H9 (cell line): ENCODE results near the gene CRAMP1. TPM values are rescaled to one million over a fixed set of nuclear protein-coding genes. Genes with fewer than 3 reads are reported as not detected.
"Not testable (repeated sequence)": the region's sequence is repeated elsewhere in the genome, so short reads cannot be mapped to it uniquely, and the experiment has no call there.

ENCODE experiments used
- DNase-seq: peaks from one replicate; pipeline ENCODE4 v3.0.0-alpha.2; 2017
- H2AFZ ChIP-seq: one replicate; pipeline ENCODE4 v1.6.1; 2013; ENCODE audit warnings: mild to moderate bottlenecking, low read length, control low read depth, moderate library complexity
- H2AK5ac ChIP-seq: 2 replicates; pipeline ENCODE4 v1.6.1; 2013; ENCODE audit warnings: low read length, control low read depth, mixed read lengths; ENCODE audit not compliant: insufficient read length
- H2BK120ac ChIP-seq: one replicate; pipeline ENCODE4 v1.6.1; 2013; ENCODE audit warnings: low read depth, mild to moderate bottlenecking, low read length, control low read depth, inconsistent platforms; ENCODE audit not compliant: poor library complexity, severe bottlenecking
- H2BK12ac ChIP-seq: 2 replicates; pipeline ENCODE4 v1.6.1; 2013; ENCODE audit warnings: low read length, control low read depth, mixed read lengths, low read depth; ENCODE audit not compliant: insufficient read length
- H2BK15ac ChIP-seq: 2 replicates; pipeline ENCODE4 v1.6.1; 2013; ENCODE audit warnings: low read depth, low read length, control low read depth
- H2BK20ac ChIP-seq: one replicate; pipeline ENCODE4 v1.6.1; 2013; ENCODE audit warnings: low read depth, mild to moderate bottlenecking, low read length, control low read depth, inconsistent platforms; ENCODE audit not compliant: poor library complexity, severe bottlenecking
- H2BK5ac ChIP-seq: 2 replicates; pipeline ENCODE4 v1.6.1; 2013; ENCODE audit warnings: low read length, control low read depth, mixed read lengths; ENCODE audit not compliant: insufficient read length
- H3K14ac ChIP-seq: 2 replicates; pipeline ENCODE4 v1.6.1; 2013; ENCODE audit warnings: low read length, control low read depth; ENCODE audit not compliant: insufficient read depth
- H3K18ac ChIP-seq: 2 replicates; pipeline ENCODE4 v1.6.1; 2013; ENCODE audit warnings: low read depth, mild to moderate bottlenecking, mixed read lengths, low read length, control low read depth; ENCODE audit not compliant: insufficient read length
- H3K23ac ChIP-seq: 2 replicates; pipeline ENCODE4 v1.6.1; 2013; ENCODE audit warnings: low read length, control low read depth, mixed read lengths, low read depth; ENCODE audit not compliant: insufficient read length
- H3K23me2 ChIP-seq: 2 replicates; pipeline ENCODE4 v1.6.1; 2013; ENCODE audit warnings: low read depth, mild to moderate bottlenecking, mixed read lengths, low read length, control low read depth; ENCODE audit not compliant: insufficient read length, poor library complexity, severe bottlenecking
- H3K27ac ChIP-seq: 2 replicates; pipeline ENCODE4 v1.5.1; 2013; ENCODE audit warnings: low read length, control low read depth, mixed read lengths, low read depth; ENCODE audit not compliant: insufficient read length
- H3K27me3 ChIP-seq: 2 replicates; pipeline ENCODE4 v1.6.1; 2013; ENCODE audit warnings: low read length, control low read depth, inconsistent platforms; ENCODE audit not compliant: insufficient read depth
- H3K4ac ChIP-seq: 2 replicates; pipeline ENCODE4 v1.6.1; 2013; ENCODE audit warnings: low read depth, mild to moderate bottlenecking, control low read depth, inconsistent platforms, low read length, moderate library complexity
- H3K4me1 ChIP-seq: 2 replicates; pipeline ENCODE4 v1.6.1; 2013; ENCODE audit warnings: low read length, control low read depth, inconsistent platforms; ENCODE audit not compliant: insufficient read depth
- H3K4me2 ChIP-seq: 2 replicates; pipeline ENCODE4 v1.6.1; 2013; ENCODE audit warnings: low read length, control low read depth, mixed read lengths; ENCODE audit not compliant: insufficient read length, insufficient read depth
- H3K56ac ChIP-seq: 2 replicates; pipeline ENCODE4 v1.6.1; 2013; ENCODE audit warnings: low read depth, mild to moderate bottlenecking, mixed read lengths, low read length, control low read depth; ENCODE audit not compliant: insufficient read length
- H3K79me1 ChIP-seq: 2 replicates; pipeline ENCODE4 v1.6.1; 2013; ENCODE audit warnings: low read depth, mild to moderate bottlenecking, moderate library complexity, low read length, control low read depth, inconsistent platforms; ENCODE audit not compliant: insufficient read depth, poor library complexity, severe bottlenecking
- H3K79me2 ChIP-seq: 2 replicates; pipeline ENCODE4 v1.6.1; 2013; ENCODE audit warnings: low read length, control low read depth, inconsistent platforms; ENCODE audit not compliant: insufficient read depth
- H3K9ac ChIP-seq: 2 replicates; pipeline ENCODE4 v1.6.1; 2013; ENCODE audit warnings: low read length, control low read depth, mixed read lengths; ENCODE audit not compliant: insufficient read length; ENCODE audit errors: extremely low read depth
- H3K9me3 ChIP-seq: one replicate; pipeline ENCODE4 v1.6.1; 2013; ENCODE audit warnings: low read depth, low read length, inconsistent platforms; ENCODE audit not compliant: control insufficient read depth
- H3T11ph ChIP-seq: one replicate; pipeline ENCODE4 v1.6.1; 2013; ENCODE audit warnings: mild to moderate bottlenecking, low read length, control low read depth, inconsistent platforms
- H4K20me1 ChIP-seq: one replicate; pipeline ENCODE4 v1.6.1; 2013; ENCODE audit not compliant: control insufficient read depth, insufficient read length, insufficient read depth
- H4K5ac ChIP-seq: 2 replicates; pipeline ENCODE4 v1.6.1; 2013; ENCODE audit warnings: low read depth, mild to moderate bottlenecking, mixed read lengths, low read length, control low read depth; ENCODE audit not compliant: insufficient read length
- H4K8ac ChIP-seq: replicated peaks from 2 replicates; pipeline ENCODE4 v1.6.1; 2013; ENCODE audit warnings: low read length, control low read depth, mixed read lengths, low read depth; ENCODE audit not compliant: insufficient read length
- H4K91ac ChIP-seq: 2 replicates; pipeline ENCODE4 v1.6.1; 2013; ENCODE audit warnings: low read depth, mild to moderate bottlenecking, moderate library complexity, mixed read lengths, low read length, control low read depth; ENCODE audit not compliant: insufficient read length
- H3K27ac Mint-ChIP-seq, 3 experiments: 2 replicates in 2 of 3; 3 replicates in 1 of 3; pipeline ENCODE4 v1.8.0; 2020 to 2021; ENCODE audit warnings: mixed read lengths in 3 of 3, mild to moderate bottlenecking in 1 of 3, moderate library complexity in 1 of 3
- H3K27me3 Mint-ChIP-seq: 2 replicates; pipeline ENCODE4 v1.8.0; 2021; ENCODE audit warnings: low read depth, mild to moderate bottlenecking, moderate library complexity, mixed read lengths
- H3K36me3 Mint-ChIP-seq, 3 experiments: 2 replicates in 2 of 3; 3 replicates in 1 of 3; pipeline ENCODE4 v1.8.0; 2020 to 2021; ENCODE audit warnings: low read depth in 3 of 3, mixed read lengths in 3 of 3; ENCODE audit not compliant: insufficient read depth in 1 of 3
- H3K4me1 Mint-ChIP-seq, 2 experiments: 2 replicates each; pipeline ENCODE4 v1.8.0; 2020; ENCODE audit warnings: mixed read lengths in 2 of 2
- H3K4me3 Mint-ChIP-seq, 2 experiments: 2 replicates in 1 of 2; 3 replicates in 1 of 2; pipeline ENCODE4 v1.8.0; 2020 to 2021; ENCODE audit warnings: mild to moderate bottlenecking in 2 of 2, mixed read lengths in 2 of 2, moderate library complexity in 1 of 2
- H3K9me3 Mint-ChIP-seq, 2 experiments: 2 replicates in 1 of 2; 3 replicates in 1 of 2; pipeline ENCODE4 v1.8.0; 2020; ENCODE audit warnings: mild to moderate bottlenecking in 2 of 2, mixed read lengths in 2 of 2, moderate library complexity in 1 of 2
- WGBS: extraction: QIAGEN DNeasy Blood & Tissue Kit; methylation state at CpG from one replicate; pipeline ENCODE4 v1.1.7; 2013; ENCODE audit warnings: missing lambda C conversion rate, low lambda C conversion rate, mixed read lengths; ENCODE audit not compliant: insufficient read length; ENCODE audit errors: extremely low coverage; 5-methylcytosine and 5-hydroxymethylcytosine counted together
- total RNA-seq: library from RNA; stranded (reverse); gene quantifications from 2 replicates; pipeline ENCODE4 v1.2.1, GENCODE V29; 2021
- TF ChIP-seq, protein P1 (sequence below): fragments of 200-600 bp; sonication (generic); conservative IDR thresholded peaks from 3 replicates; pipeline ENCODE4 v1.8.0; 2021; ENCODE audit warnings: antibody characterized with exemption, mild to moderate bottlenecking

Gene CRAMP1
- total RNA-seq, 1 experiment from 2014 or later: 46.2 TPM

DNA sequence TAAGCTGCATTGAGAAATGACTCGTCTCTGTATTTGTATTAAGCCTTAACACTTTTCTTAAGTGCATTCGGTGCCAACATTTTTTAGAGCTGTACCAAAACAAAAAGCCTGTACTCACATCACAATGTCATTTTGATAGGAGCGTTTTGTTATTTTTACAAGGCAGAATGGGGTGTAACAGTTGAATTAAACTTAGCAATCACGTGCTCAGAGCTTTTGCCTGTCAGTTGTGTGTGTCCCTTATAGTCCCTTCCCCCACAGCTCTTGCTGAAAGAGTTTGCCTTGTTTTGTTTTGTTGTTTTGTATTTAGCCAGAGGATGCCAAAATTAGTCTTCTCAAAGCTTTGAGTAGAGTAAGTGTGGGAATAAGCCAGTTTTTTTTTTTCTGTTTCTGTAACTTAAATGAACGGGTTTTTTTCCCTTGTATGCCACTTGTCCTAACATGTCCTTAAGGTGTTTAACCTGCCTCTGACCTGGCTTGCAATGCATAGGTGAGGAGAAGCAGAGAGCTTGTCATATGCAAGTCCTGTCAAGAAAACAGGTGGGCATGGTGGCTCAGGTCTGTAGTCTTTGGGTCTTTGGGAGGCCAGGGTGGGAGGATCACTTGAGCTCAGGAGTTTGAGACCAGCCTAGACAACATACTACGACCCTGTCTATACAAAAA is 89.2 kb downstream of the CRAMP1 start:
- Mint-ChIP-seq H3K4me3 (no peak overlapping the region), H3K27ac (peak overlapping the region in 2 of 3 experiments; percentile 72 to 74; a peak in 3 of 7 replicates), H3K4me1 (peaks cover 5 to 15% of the 10 kb centered on the region in 2 experiments; a peak in 2 of 4 replicates), H3K27me3 (peaks cover 5% of the 10 kb centered on the region; the same call in 1 of the 2 replicates), H3K36me3 (peaks cover 31 to 71% (median 58%) of the 10 kb centered on the region in 3 experiments), H3K9me3 (peaks cover 0 to 3% of the 10 kb centered on the region in 2 experiments; a peak in 1 of 5 replicates)
- H2BK5ac ChIP-seq: no peak overlapping the region
- H3K79me2 ChIP-seq: no peaks in the 10 kb centered on the region; the same call in none of the 2 replicates
- no peak overlapping the region for H3K18ac ChIP-seq
- H3K9ac ChIP-seq: no peak overlapping the region
- H3T11ph ChIP-seq: no peak overlapping the region
- H2AK5ac ChIP-seq: no peak overlapping the region
- TF ChIP-seq, protein P1, sequence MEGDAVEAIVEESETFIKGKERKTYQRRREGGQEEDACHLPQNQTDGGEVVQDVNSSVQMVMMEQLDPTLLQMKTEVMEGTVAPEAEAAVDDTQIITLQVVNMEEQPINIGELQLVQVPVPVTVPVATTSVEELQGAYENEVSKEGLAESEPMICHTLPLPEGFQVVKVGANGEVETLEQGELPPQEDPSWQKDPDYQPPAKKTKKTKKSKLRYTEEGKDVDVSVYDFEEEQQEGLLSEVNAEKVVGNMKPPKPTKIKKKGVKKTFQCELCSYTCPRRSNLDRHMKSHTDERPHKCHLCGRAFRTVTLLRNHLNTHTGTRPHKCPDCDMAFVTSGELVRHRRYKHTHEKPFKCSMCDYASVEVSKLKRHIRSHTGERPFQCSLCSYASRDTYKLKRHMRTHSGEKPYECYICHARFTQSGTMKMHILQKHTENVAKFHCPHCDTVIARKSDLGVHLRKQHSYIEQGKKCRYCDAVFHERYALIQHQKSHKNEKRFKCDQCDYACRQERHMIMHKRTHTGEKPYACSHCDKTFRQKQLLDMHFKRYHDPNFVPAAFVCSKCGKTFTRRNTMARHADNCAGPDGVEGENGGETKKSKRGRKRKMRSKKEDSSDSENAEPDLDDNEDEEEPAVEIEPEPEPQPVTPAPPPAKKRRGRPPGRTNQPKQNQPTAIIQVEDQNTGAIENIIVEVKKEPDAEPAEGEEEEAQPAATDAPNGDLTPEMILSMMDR: no peak
- H3K14ac ChIP-seq: no peak overlapping the region
- H3K23me2 ChIP-seq: peaks cover 3% of the 10 kb centered on the region
- H2BK20ac ChIP-seq: no peak overlapping the region
- H2BK120ac ChIP-seq: no peak overlapping the region
- H2AFZ ChIP-seq: no peak overlapping the region
- H2BK12ac ChIP-seq: no peak overlapping the region
- peaks cover 3% of the 10 kb centered on the region for H3K79me1 ChIP-seq
- H3K27ac ChIP-seq: no peak overlapping the region
- no peak overlapping the region for H3K4me2 ChIP-seq
- H3K4ac ChIP-seq: no peak overlapping the region
- WGBS: no CpG with 5 or more reads among the region's 6 CpGs
- no peak overlapping the region for H4K8ac ChIP-seq
- DNase-seq: no peak
- no peaks in the 10 kb centered on the region for H4K20me1 ChIP-seq
- H3K23ac ChIP-seq: no peak overlapping the region
- no peaks in the 10 kb centered on the region for H3K9me3 ChIP-seq
- no peaks in the 10 kb centered on the region for H3K27me3 ChIP-seq
- no peak overlapping the region for H2BK15ac ChIP-seq
- peaks cover 3% of the 10 kb centered on the region for H3K4me1 ChIP-seq
- H3K56ac ChIP-seq: no peak overlapping the region
- H4K91ac ChIP-seq: no peak overlapping the region
- no peak overlapping the region for H4K5ac ChIP-seq

DNA sequence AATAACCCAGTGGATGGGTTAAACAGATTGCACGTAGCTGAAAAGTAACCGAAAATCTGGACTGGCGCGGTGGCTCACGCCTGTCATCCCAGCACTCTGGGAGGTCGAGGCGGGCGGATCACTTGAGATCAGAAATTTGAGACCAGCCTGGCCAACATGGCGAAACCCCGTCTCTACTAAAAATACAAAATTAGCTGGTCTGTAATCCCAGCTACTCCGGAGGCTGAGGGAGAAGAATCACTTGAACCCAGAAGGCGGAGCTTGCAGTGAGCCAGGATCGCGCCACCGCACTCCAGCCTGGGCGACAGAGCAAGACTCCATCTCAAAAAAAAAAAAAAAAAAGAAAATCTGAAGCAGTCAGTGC is 93.1 kb downstream of the CRAMP1 start:
- not testable (repeated sequence) for H3K79me2 ChIP-seq, H3K9me3 ChIP-seq, H3K79me1 ChIP-seq, H2AK5ac ChIP-seq, DNase-seq, H4K5ac ChIP-seq, H3K56ac ChIP-seq, H4K20me1 ChIP-seq, H2BK12ac ChIP-seq, H3K23ac ChIP-seq, H2BK15ac ChIP-seq, H2BK20ac ChIP-seq, H3K4me1 ChIP-seq, H3T11ph ChIP-seq, H2AFZ ChIP-seq, H3K27me3 Mint-ChIP-seq, H4K91ac ChIP-seq, H4K8ac ChIP-seq, H3K4ac ChIP-seq, H3K9me3 Mint-ChIP-seq, H3K27me3 ChIP-seq, H3K23me2 ChIP-seq, H2BK120ac ChIP-seq
- Histone ChIP-seq H3K9ac (peak overlapping the region; percentile 77), H3K14ac (peak overlapping the region; percentile 82; the same call in 1 of the 2 replicates), H3K18ac (peak overlapping the region; percentile 94), H3K4me2 (peak overlapping the region; percentile 52), H2BK5ac (peak overlapping the region; percentile 74), H3K27ac (peak overlapping the region; percentile 2)
- peaks cover 13 to 31% (median 24%) of the 10 kb centered on the region in 3 experiments for H3K36me3 Mint-ChIP-seq
- peaks cover 19 to 26% of the 10 kb centered on the region in 2 experiments for H3K4me1 Mint-ChIP-seq
- H3K27ac Mint-ChIP-seq: peak overlapping the region; percentile 98 to 100 (median 99)
- H3K4me3 Mint-ChIP-seq: peak overlapping the region; percentile 93 to 98
- no CpG with 5 or more reads among the region's 16 CpGs for WGBS
